ENCODE results near the gene DIPK2A. TPM values are rescaled to one million over a fixed set of nuclear protein-coding genes. Genes with fewer than 3 reads are reported as not detected.

DIPK2A gene, protein sequence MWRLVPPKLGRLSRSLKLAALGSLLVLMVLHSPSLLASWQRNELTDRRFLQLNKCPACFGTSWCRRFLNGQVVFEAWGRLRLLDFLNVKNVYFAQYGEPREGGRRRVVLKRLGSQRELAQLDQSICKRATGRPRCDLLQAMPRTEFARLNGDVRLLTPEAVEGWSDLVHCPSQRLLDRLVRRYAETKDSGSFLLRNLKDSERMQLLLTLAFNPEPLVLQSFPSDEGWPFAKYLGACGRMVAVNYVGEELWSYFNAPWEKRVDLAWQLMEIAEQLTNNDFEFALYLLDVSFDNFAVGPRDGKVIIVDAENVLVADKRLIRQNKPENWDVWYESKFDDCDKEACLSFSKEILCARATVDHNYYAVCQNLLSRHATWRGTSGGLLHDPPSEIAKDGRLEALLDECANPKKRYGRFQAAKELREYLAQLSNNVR
- total RNA-seq (104 TPM), polyA plus RNA-seq (18.9 TPM)

GRCh38 chr3:143971359-143972154 lies at the start of gene DIPK2A:
DIPK2A (plus strand) TSS chr3:143971823; CDS start chr3:143972333, 510 bp downstream.
- Histone ChIP-seq H3K36me3 (ENCODE audit: insufficient read depth) (no peaks in the 10 kb centered on the region), H3K4me3 (ENCODE audit: low read depth, low read length) (peak within 1 kb of the TSS; percentile 81), H3K27ac (ENCODE audit: low read depth) (peak within 1 kb of the TSS; percentile 98), H3K4me1 (ENCODE audit: insufficient read depth) (no peaks in the 10 kb centered on the region)
- WGBS: under 1% methylated on average over 71 of the region's 71 CpGs
- peak; percentile 91 for DNase-seq (ENCODE audit: extremely low spot score)

DNA sequence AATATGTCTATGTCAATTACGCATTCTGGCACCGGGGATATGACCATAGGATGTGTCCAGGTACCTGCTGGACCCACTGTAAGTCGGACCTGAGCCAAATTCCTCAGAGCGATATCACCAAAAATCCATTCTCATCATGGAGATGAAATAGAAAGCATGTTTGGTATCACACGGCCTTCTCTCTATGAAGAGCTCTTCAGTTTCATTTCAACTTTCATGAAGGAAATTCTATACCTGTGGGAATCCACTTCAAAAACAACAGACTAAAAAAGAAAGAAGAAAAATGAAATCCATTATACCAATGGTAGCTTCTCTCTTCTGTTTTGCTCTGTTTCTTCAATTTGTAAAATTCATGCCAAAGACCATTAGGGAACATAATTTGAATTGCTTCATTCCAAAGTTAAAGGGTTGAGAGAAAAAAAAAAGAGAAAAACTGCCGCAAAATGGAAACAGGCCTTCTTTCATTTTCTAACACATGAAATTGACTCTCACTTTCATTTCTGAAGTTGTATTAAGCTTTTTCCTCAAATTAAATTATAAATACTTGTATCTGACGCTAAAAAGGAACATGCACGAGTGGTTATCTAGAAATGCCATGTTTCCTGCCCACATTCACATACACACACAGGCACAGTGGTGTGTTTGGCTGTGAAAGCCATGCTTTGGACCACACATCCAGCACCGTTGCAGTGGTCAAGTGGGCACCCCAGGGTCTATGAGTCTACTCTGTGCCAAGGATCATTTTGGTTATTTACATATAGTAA lies 46.9 kb upstream of the DIPK2A start:
- no peaks in the 10 kb centered on the region for H3K36me3 ChIP-seq (ENCODE audit: insufficient read depth)
- H3K4me1 ChIP-seq (ENCODE audit: insufficient read depth): no peaks in the 10 kb centered on the region
- WGBS: 88% methylated on average over 9 of the region's 9 CpGs
- H3K4me3 ChIP-seq (ENCODE audit: low read depth, low read length): no peak overlapping the region
- H3K27ac ChIP-seq (ENCODE audit: low read depth): no peak overlapping the region
- no peak for DNase-seq (ENCODE audit: extremely low spot score)

GRCh38 chr3:143928056-143928455 lies 43.6 kb upstream of the DIPK2A start:
- no peak overlapping the region for H3K27ac ChIP-seq (ENCODE audit: low read depth)
- WGBS: 95% methylated on average over 1 of the region's 1 CpG
- no peak for DNase-seq (ENCODE audit: extremely low spot score)

GRCh38 chr3:143928541-143929255 lies 42.9 kb upstream of the DIPK2A start:
- H3K4me3 ChIP-seq (ENCODE audit: low read depth, low read length): no peak overlapping the region
- no peaks in the 10 kb centered on the region for H3K36me3 ChIP-seq (ENCODE audit: insufficient read depth)
- WGBS: 46% methylated on average over 3 of the region's 3 CpGs
- no peak for DNase-seq (ENCODE audit: extremely low spot score)
- H3K4me1 ChIP-seq (ENCODE audit: insufficient read depth): no peaks in the 10 kb centered on the region
- no peak overlapping the region for H3K27ac ChIP-seq (ENCODE audit: low read depth)

More at GRCh38 chr3:143928056-143928455, 43.6 kb upstream of the DIPK2A start:
- Histone ChIP-seq H3K36me3 (ENCODE audit: insufficient read depth) (no peaks in the 10 kb centered on the region), H3K4me3 (ENCODE audit: low read depth, low read length) (no peak overlapping the region), H3K4me1 (ENCODE audit: insufficient read depth) (no peaks in the 10 kb centered on the region)

DNA sequence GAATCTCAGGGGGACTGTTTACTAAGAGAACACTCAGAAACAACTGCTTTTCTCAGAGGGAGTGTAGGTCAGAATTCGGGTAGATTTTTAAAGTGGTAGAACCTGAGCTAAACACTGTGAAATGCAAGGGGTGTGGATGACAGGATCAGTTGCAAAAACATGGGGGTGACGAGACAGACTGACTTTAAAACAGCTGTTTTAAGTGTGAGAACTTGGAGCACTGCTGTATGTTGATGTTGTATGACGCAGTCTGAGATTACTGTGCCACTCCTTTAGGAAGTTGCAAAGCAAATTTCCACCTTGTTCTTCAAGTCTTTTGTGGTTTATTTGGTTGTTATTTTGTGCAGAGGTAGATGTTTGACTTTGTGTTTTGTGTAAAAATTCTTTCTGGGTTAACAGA lies 36.8 kb upstream of the DIPK2A start:
- H3K36me3 ChIP-seq (ENCODE audit: insufficient read depth): no peaks in the 10 kb centered on the region
- no peak overlapping the region for H3K27ac ChIP-seq (ENCODE audit: low read depth)
- no peaks in the 10 kb centered on the region for H3K4me1 ChIP-seq (ENCODE audit: insufficient read depth)
- DNase-seq (ENCODE audit: extremely low spot score): no peak
- WGBS: 51% methylated on average over 3 of the region's 3 CpGs
- H3K4me3 ChIP-seq (ENCODE audit: low read depth, low read length): no peak overlapping the region

DNA sequence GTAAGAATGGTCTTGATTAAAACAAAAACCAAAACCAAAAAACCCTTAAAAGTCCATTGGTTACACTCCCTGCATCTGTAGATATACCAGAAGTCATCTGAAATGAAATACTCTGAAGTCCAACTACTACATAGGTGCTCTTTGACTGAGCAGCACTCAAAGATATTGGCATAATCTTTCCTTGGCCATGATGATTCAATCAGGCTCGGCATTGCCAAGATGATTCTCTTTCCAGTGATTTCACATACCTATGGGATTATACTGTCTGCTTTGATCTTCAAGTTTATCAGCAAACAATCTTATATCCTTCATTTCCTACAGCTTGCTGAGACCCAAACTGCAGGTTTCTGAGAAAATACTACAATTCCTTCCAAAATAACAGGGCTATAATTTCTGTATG lies 35.9 kb upstream of the DIPK2A start:
- Histone ChIP-seq H3K4me3 (ENCODE audit: low read depth, low read length) (no peak overlapping the region), H3K27ac (ENCODE audit: low read depth) (no peak overlapping the region), H3K4me1 (ENCODE audit: insufficient read depth) (no peaks in the 10 kb centered on the region), H3K36me3 (ENCODE audit: insufficient read depth) (no peaks in the 10 kb centered on the region)
- DNase-seq (ENCODE audit: extremely low spot score): no peak
- WGBS: 42% methylated on average over 1 of the region's 1 CpG

DNA sequence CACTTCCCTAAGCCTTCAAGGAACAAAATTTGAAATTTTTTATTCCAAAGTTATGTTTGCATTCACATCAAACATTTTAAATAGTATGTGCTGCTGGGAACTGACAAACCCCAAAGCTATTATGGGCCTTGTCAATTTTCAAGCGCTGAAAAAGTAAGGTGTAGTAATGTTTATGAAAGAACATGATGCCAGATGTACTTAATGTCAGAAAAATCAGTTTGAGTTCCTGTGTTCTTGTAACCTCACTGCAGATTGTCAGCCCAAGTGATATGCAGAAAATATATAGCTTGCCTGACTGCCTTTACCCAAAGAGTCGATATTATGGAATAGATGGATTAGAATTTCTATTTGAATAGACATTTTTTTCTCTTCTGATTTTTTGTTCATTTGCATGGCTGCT lies 20.8 kb upstream of the DIPK2A start:
- H3K4me1 ChIP-seq (ENCODE audit: insufficient read depth): no peaks in the 10 kb centered on the region
- H3K36me3 ChIP-seq (ENCODE audit: insufficient read depth): no peaks in the 10 kb centered on the region
- H3K27ac ChIP-seq (ENCODE audit: low read depth): no peak overlapping the region
- DNase-seq (ENCODE audit: extremely low spot score): no peak
- H3K4me3 ChIP-seq (ENCODE audit: low read depth, low read length): no peak overlapping the region
- WGBS: 85% methylated on average over 2 of the region's 2 CpGs

DNA sequence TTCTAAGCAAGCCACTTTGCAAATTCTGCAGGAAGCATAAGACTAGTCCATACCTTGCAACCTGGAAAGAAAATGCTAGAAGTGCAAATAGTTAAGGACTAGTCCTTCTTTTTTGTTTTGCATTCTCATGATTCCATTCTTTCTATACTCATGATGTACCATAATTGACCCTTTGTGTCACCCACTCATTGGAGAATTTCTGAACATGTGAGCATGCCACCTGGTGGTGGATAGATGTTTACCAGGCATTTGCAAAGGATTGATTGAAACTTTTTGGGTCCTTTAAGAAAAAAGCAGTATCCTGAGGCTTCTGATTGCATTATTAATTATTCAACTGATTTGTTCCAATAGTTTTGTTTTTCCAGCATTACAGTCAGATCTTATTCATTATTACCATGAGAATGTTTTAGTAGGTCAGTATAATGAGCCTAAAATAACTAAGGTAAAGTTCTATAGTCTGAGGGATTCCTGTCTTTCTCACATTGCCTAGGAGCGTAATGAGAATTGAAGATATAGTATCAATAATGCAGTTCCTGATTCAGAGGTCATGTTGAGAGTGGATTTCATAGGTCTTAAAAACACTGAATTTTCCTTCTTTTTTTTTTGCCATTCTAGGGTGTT lies 20.2 kb upstream of the DIPK2A start:
- H3K36me3 ChIP-seq (ENCODE audit: insufficient read depth): no peaks in the 10 kb centered on the region
- 98% methylated on average over 1 of the region's 1 CpG for whole genome bisulfite sequencing
- no peak overlapping the region for H3K27ac ChIP-seq (ENCODE audit: low read depth)
- DNase-seq (ENCODE audit: extremely low spot score): no peak
- no peak overlapping the region for H3K4me3 ChIP-seq (ENCODE audit: low read depth, low read length)
- no peaks in the 10 kb centered on the region for H3K4me1 ChIP-seq (ENCODE audit: insufficient read depth)

DNA sequence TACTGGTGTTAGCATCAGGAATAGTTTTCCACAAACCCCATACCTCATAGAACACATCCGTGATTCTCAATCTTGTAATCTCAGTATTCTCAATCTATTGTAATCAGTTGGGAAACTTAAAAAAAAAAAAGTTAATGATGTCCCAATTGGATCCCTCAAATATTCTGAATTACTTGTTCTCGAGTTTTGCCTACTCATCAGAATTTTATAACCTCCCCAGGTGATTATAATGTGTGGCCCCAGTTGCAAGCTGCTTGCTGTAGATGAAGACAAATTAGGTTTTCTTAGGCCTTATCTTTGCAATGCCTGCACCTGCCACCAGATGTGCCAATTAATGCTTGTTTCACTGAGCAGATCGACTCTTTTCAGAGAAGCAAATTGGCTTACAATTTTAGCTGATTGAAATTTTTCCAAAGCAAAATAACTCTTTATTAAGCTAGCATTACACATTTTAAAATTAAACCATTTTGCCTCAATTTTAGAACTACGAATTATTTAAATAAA lies 19.0 kb upstream of the DIPK2A start:
- no peak overlapping the region for H3K27ac ChIP-seq (ENCODE audit: low read depth)
- H3K36me3 ChIP-seq (ENCODE audit: insufficient read depth): no peaks in the 10 kb centered on the region
- WGBS: 80% methylated on average over 4 of the region's 4 CpGs
- DNase-seq (ENCODE audit: extremely low spot score): no peak
- no peaks in the 10 kb centered on the region for H3K4me1 ChIP-seq (ENCODE audit: insufficient read depth)
- no peak overlapping the region for H3K4me3 ChIP-seq (ENCODE audit: low read depth, low read length)

DNA sequence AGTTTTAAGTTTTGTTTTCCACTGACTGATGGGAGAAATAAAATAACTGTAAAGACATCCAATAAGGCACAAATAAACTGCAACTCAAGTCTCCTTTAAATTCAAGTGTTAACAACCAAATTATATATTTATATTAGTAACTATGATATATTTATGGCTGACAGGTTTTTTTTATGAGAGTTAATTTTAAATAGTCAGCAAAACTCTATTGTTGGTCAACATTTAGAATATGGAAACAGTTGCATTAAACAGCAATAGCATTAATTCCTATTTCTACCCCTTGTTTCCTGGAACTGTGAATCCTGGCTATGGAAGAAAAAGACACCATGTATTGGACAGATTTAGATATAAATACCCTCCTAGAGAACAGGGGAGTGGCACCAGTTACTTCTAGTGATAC lies 16.5 kb upstream of the DIPK2A start:
- Histone ChIP-seq H3K27ac (ENCODE audit: low read depth) (no peak overlapping the region), H3K4me3 (ENCODE audit: low read depth, low read length) (no peak overlapping the region), H3K36me3 (ENCODE audit: insufficient read depth) (no peaks in the 10 kb centered on the region), H3K4me1 (ENCODE audit: insufficient read depth) (no peaks in the 10 kb centered on the region)
- DNase-seq (ENCODE audit: extremely low spot score): no peak

- Histone ChIP-seq H3K4me3 (ENCODE audit: low read depth, low read length) (no peak overlapping the region), H3K27ac (ENCODE audit: low read depth) (no peak overlapping the region), H3K36me3 (ENCODE audit: insufficient read depth) (no peaks in the 10 kb centered on the region), H3K4me1 (ENCODE audit: insufficient read depth) (no peaks in the 10 kb centered on the region)
- DNase-seq (ENCODE audit: extremely low spot score): no peak
- WGBS: 89% methylated on average over 1 of the region's 1 CpG
Observed at GRCh38 chr3:143956838-143957237, 14.8 kb upstream of the DIPK2A start.

- no peak for DNase-seq (ENCODE audit: extremely low spot score)
- no peak overlapping the region for H3K27ac ChIP-seq (ENCODE audit: low read depth)
- no peak overlapping the region for H3K4me3 ChIP-seq (ENCODE audit: low read depth, low read length)
- H3K4me1 ChIP-seq (ENCODE audit: insufficient read depth): no peaks in the 10 kb centered on the region
- H3K36me3 ChIP-seq (ENCODE audit: insufficient read depth): no peaks in the 10 kb centered on the region
Observed at GRCh38 chr3:143957453-143957852, 14.2 kb upstream of the DIPK2A start.

- no peak for DNase-seq (ENCODE audit: extremely low spot score)
- H3K27ac ChIP-seq (ENCODE audit: low read depth): no peak overlapping the region
Observed at GRCh38 chr3:143958966-143959365, 12.7 kb upstream of the DIPK2A start.

More at GRCh38 chr3:143958966-143959365, 12.7 kb upstream of the DIPK2A start:
- no peaks in the 10 kb centered on the region for H3K36me3 ChIP-seq (ENCODE audit: insufficient read depth)
- H3K4me1 ChIP-seq (ENCODE audit: insufficient read depth): no peaks in the 10 kb centered on the region
- H3K4me3 ChIP-seq (ENCODE audit: low read depth, low read length): no peak overlapping the region
